ENCODE results near the gene MAN2C1.

MAN2C1 gene

DNA sequence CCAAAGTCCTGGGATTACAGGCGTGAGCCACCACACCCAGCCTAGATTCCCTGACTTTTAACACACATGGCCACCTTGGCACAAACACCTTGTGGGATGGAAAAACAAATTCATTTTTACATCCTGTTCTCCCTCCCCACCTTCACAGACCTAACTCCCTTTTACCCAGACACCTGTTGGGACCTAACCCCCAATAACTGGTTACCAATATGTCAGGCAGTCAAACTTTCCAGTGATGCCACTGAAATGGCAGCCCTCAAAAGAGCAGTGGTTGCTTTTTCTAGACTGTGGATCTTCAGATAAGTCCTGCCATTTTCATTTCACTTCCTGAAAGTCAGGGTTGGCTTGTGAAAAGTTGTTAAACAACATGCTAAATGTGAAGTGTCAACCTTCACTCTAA, 48.2 kb upstream of the MAN2C1 start:
- H3K4me3 ChIP-seq (ENCODE audit: low read depth, low read length), result no peak overlapping the region
- POLR2A ChIA-PET, result interaction anchor here (1.0 kb wide), 1 partner anchor 38 kb away, joined by 3 read pairs; no protein-coding TSS in a partner anchor
- TF ChIP-seq SCRT1 (tag by site-specific recombination; IDR thresholded peaks at IDR 0.05; ENCODE audit: borderline replicate concordance) (0 out of 2 replicates have a peak, but pooled peaks have one; percentile 12), WT1 (tag by site-specific recombination; IDR thresholded peaks at IDR 0.05) (no peak), ZFP37 (tag by site-specific recombination; IDR thresholded peaks at IDR 0.05) (no peak), ZNF292 (tag by site-specific recombination; IDR thresholded peaks at IDR 0.05; ENCODE audit: borderline replicate concordance, low read depth) (no peak), SCRT2 (tag by site-specific recombination; IDR thresholded peaks at IDR 0.05) (peak; percentile 61), PRDM1 (tag by site-specific recombination; IDR thresholded peaks at IDR 0.05) (peak; percentile 80)
- CTCF ChIA-PET, result interaction anchor here (1.0 kb wide), 1 partner anchor 269 kb away, joined by 3 read pairs; no protein-coding TSS in a partner anchor
- H3K9me3 ChIP-seq (ENCODE audit: control insufficient read depth, insufficient read depth, low read depth, low read length), result no peaks in the 10 kb centered on the region
- H3K27ac ChIP-seq (ENCODE audit: extremely low read depth, low read depth, low read length), result no peak overlapping the region
- H3K4me1 ChIP-seq (ENCODE audit: control insufficient read depth, insufficient read depth, low read length), result no peaks in the 10 kb centered on the region
- peaks cover 53% of the 10 kb centered on the region in 2 experiments for H3K36me3 ChIP-seq (ENCODE audit: control insufficient read depth in 2 of 2, insufficient read depth in 1 of 2, low read length in 2 of 2)

DNA sequence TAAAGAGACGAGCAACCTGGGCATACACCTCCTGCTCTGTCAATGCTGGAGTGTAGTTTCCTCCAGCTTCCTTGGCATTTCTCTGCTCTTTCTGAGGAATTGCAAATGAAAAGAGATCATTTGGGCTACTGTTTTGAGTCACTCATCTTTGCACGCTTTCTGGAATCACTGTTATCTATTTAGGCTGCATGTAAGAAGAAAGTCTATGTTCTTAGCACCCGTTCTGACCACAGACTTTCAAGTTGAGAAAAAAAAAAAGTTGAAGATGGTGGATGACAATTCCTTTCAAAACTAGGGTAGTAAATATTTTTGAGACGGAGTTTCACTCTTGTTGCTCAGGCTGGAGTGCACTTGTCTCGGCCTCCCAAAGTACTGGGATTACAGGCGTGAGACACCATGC, 41.8 kb upstream of the MAN2C1 start:
- peaks cover 80 to 88% of the 10 kb centered on the region in 2 experiments for H3K36me3 ChIP-seq (ENCODE audit: control insufficient read depth in 2 of 2, insufficient read depth in 1 of 2, low read length in 2 of 2)
- H3K4me1 ChIP-seq (ENCODE audit: control insufficient read depth, insufficient read depth, low read length), result no peaks in the 10 kb centered on the region
- ChIA-PET POLR2A (no interaction called here), CTCF (interaction anchor here (0.6 to 0.7 kb wide), 3 partner anchors 20 to 231 kb away, joined by 3 to 5 read pairs (median 4); no protein-coding TSS in a partner anchor)
- no peak overlapping the region for H3K4me3 ChIP-seq (ENCODE audit: low read depth, low read length)
- H3K9me3 ChIP-seq (ENCODE audit: control insufficient read depth, insufficient read depth, low read depth, low read length), result no peaks in the 10 kb centered on the region
- TF ChIP-seq KLF10 (tag by site-specific recombination; IDR thresholded peaks at IDR 0.05) (no peak), ZFP69B (tag by site-specific recombination; IDR thresholded peaks at IDR 0.05) (no peak), IKZF3 (tag by site-specific recombination; IDR thresholded peaks at IDR 0.05) (no peak), ZNF701 (tag by site-specific recombination; IDR thresholded peaks at IDR 0.05) (no peak), ZNF223 (tag by site-specific recombination; IDR thresholded peaks at IDR 0.05) (no peak), GLIS1 (tag by site-specific recombination; IDR thresholded peaks at IDR 0.05) (no peak), ZNF169 (tag by site-specific recombination; IDR thresholded peaks at IDR 0.05) (no peak), TCF7L2 (IDR thresholded peaks at IDR 0.05; ENCODE audit: borderline replicate concordance, low read depth, low read length) (no peak), ZNF302 (tag by site-specific recombination; IDR thresholded peaks at IDR 0.05; ENCODE audit: low read depth) (no peak), ZNF776 (tag by site-specific recombination; IDR thresholded peaks at IDR 0.05; ENCODE audit: borderline replicate concordance) (no peak), ZFP37 (tag by site-specific recombination; IDR thresholded peaks at IDR 0.05) (no peak), RBAK (tag by site-specific recombination; IDR thresholded peaks at IDR 0.05) (no peak), OVOL3 (tag by site-specific recombination; IDR thresholded peaks at IDR 0.05) (no peak), ZNF624 (tag by site-specific recombination; IDR thresholded peaks at IDR 0.05) (no peak), ZNF571 (tag by site-specific recombination; IDR thresholded peaks at IDR 0.05) (no peak), ZNF561 (tag by site-specific recombination; IDR thresholded peaks at IDR 0.05; ENCODE audit: borderline replicate concordance) (no peak)
- TF ChIP-seq, protein P1, sequence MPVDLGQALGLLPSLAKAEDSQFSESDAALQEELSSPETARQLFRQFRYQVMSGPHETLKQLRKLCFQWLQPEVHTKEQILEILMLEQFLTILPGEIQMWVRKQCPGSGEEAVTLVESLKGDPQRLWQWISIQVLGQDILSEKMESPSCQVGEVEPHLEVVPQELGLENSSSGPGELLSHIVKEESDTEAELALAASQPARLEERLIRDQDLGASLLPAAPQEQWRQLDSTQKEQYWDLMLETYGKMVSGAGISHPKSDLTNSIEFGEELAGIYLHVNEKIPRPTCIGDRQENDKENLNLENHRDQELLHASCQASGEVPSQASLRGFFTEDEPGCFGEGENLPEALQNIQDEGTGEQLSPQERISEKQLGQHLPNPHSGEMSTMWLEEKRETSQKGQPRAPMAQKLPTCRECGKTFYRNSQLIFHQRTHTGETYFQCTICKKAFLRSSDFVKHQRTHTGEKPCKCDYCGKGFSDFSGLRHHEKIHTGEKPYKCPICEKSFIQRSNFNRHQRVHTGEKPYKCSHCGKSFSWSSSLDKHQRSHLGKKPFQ (tag by site-specific recombination; IDR thresholded peaks at IDR 0.05), result no peak
- TF ChIP-seq, protein P2, sequence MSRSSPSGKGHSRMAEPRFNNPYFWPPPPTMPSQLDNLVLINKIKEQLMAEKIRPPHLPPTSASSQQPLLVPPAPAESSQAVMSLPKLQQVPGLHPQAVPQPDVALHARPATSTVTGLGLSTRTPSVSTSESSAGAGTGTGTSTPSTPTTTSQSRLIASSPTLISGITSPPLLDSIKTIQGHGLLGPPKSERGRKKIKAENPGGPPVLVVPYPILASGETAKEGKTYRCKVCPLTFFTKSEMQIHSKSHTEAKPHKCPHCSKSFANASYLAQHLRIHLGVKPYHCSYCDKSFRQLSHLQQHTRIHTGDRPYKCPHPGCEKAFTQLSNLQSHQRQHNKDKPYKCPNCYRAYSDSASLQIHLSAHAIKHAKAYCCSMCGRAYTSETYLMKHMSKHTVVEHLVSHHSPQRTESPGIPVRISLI (tag by site-specific recombination; IDR thresholded peaks at IDR 0.05), result no peak
- TF ChIP-seq, protein P3, sequence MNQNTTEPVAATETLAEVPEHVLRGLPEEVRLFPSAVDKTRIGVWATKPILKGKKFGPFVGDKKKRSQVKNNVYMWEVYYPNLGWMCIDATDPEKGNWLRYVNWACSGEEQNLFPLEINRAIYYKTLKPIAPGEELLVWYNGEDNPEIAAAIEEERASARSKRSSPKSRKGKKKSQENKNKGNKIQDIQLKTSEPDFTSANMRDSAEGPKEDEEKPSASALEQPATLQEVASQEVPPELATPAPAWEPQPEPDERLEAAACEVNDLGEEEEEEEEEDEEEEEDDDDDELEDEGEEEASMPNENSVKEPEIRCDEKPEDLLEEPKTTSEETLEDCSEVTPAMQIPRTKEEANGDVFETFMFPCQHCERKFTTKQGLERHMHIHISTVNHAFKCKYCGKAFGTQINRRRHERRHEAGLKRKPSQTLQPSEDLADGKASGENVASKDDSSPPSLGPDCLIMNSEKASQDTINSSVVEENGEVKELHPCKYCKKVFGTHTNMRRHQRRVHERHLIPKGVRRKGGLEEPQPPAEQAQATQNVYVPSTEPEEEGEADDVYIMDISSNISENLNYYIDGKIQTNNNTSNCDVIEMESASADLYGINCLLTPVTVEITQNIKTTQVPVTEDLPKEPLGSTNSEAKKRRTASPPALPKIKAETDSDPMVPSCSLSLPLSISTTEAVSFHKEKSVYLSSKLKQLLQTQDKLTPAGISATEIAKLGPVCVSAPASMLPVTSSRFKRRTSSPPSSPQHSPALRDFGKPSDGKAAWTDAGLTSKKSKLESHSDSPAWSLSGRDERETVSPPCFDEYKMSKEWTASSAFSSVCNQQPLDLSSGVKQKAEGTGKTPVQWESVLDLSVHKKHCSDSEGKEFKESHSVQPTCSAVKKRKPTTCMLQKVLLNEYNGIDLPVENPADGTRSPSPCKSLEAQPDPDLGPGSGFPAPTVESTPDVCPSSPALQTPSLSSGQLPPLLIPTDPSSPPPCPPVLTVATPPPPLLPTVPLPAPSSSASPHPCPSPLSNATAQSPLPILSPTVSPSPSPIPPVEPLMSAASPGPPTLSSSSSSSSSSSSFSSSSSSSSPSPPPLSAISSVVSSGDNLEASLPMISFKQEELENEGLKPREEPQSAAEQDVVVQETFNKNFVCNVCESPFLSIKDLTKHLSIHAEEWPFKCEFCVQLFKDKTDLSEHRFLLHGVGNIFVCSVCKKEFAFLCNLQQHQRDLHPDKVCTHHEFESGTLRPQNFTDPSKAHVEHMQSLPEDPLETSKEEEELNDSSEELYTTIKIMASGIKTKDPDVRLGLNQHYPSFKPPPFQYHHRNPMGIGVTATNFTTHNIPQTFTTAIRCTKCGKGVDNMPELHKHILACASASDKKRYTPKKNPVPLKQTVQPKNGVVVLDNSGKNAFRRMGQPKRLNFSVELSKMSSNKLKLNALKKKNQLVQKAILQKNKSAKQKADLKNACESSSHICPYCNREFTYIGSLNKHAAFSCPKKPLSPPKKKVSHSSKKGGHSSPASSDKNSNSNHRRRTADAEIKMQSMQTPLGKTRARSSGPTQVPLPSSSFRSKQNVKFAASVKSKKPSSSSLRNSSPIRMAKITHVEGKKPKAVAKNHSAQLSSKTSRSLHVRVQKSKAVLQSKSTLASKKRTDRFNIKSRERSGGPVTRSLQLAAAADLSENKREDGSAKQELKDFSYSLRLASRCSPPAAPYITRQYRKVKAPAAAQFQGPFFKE (tag by site-specific recombination; IDR thresholded peaks at IDR 0.05; ENCODE audit: borderline replicate concordance), result no peak
- TF ChIP-seq, protein P4, sequence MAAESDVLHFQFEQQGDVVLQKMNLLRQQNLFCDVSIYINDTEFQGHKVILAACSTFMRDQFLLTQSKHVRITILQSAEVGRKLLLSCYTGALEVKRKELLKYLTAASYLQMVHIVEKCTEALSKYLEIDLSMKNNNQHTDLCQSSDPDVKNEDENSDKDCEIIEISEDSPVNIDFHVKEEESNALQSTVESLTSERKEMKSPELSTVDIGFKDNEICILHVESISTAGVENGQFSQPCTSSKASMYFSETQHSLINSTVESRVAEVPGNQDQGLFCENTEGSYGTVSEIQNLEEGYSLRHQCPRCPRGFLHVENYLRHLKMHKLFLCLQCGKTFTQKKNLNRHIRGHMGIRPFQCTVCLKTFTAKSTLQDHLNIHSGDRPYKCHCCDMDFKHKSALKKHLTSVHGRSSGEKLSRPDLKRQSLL (tag by site-specific recombination; IDR thresholded peaks at IDR 0.05), result no peak
- no peak overlapping the region for H3K27ac ChIP-seq (ENCODE audit: extremely low read depth, low read depth, low read length)
